ENCODE data around the gene VRK3. TPM values are rescaled to one million over a fixed set of nuclear protein-coding genes. Genes with fewer than 3 reads are reported as not detected.

The VRK3 gene
- polyA plus RNA-seq, 2 of the 4 experiments (the other 2 are of a cell fraction): 35.2 to 37.4 TPM

- peak; percentile 58 to 89 for DNase-seq (ENCODE audit: low read depth in 1 of 2, low spot score in 1 of 2)
- peak; percentile 55 to 61 for ATAC-seq
- 77% methylated on average over 9 of the region's 9 CpGs for WGBS (ENCODE audit: missing lambda C conversion rate)
- no peaks in the 10 kb centered on the region for H3K4me1 ChIP-seq
- H3K4me3 ChIP-seq: no peak overlapping the region
- no peak overlapping the region for H3K27ac ChIP-seq
- peak; percentile 65 for FAIRE-seq
- ChIA-PET POLR2A (no interaction called here), CTCF (interaction anchor here (0.7 to 8.4 kb wide), 10 partner anchors 10 to 149 kb away, joined by 3 to 78 read pairs (median 4); partner anchors contain the start of gene VRK3)
- H3K4me2 ChIP-seq: no peak overlapping the region
- no peaks in the 10 kb centered on the region for H3K9me3 ChIP-seq
- TF ChIP-seq ZFP36 (IDR thresholded peaks at IDR 0.05; ENCODE audit: borderline replicate concordance, partially characterized antibody) (no peak), HDAC2 (IDR thresholded peaks at IDR 0.05) (peak; percentile 82; the same call in 1 of the 2 replicates), RCOR1 (IDR thresholded peaks at IDR 0.05; ENCODE audit: low read depth, low read length) (peak; percentile 90), CBX2 (IDR thresholded peaks at IDR 0.05; ENCODE audit: borderline replicate concordance, low read depth) (no peak), MAFK (IDR thresholded peaks at IDR 0.05; ENCODE audit: partially characterized antibody) (no peak), FOSB (CRISPR knock-in tag; IDR thresholded peaks at IDR 0.05) (peak; percentile 98), HOXB13 (CRISPR knock-in tag; IDR thresholded peaks at IDR 0.05; ENCODE audit: low read depth) (peak; percentile 100), SMC3 (IDR thresholded peaks at IDR 0.05) (no peak), ELK1 (IDR thresholded peaks at IDR 0.05; ENCODE audit: low read depth, low read length) (no peak), EHF (CRISPR knock-in tag; IDR thresholded peaks at IDR 0.05) (peak; percentile 100), RAD21 (conservative IDR thresholded peaks at IDR 0.05 in 1 of 2, IDR thresholded peaks at IDR 0.05 in 1 of 2) (no peak), CEBPB (IDR thresholded peaks at IDR 0.05) (no peak), USF2 (IDR thresholded peaks at IDR 0.05) (no peak), CHD4 (IDR thresholded peaks at IDR 0.05; ENCODE audit: borderline replicate concordance) (no peak), KDM5A (IDR thresholded peaks at IDR 0.05) (no peak), POLR2A (IDR thresholded peaks at IDR 0.05; ENCODE audit: low read length) (no peak), CBX8 (IDR thresholded peaks at IDR 0.05) (no peak), CTCF (IDR thresholded peaks at IDR 0.05) (no peak), JUNB (IDR thresholded peaks at IDR 0.05) (no peak), KDM1A (IDR thresholded peaks at IDR 0.05; ENCODE audit: low read depth) (peak; percentile 48; the same call in 1 of the 2 replicates), HEYL (CRISPR knock-in tag; IDR thresholded peaks at IDR 0.05) (peak; percentile 99), BCL3 (IDR thresholded peaks at IDR 0.05) (no peak), HOXA7 (CRISPR knock-in tag; IDR thresholded peaks at IDR 0.05) (peak; percentile 97), JUN (IDR thresholded peaks at IDR 0.05) (no peak), EHMT2 (IDR thresholded peaks at IDR 0.05; ENCODE audit: low read depth) (peak; percentile 100), ATOH8 (CRISPR knock-in tag; IDR thresholded peaks at IDR 0.05; ENCODE audit: low read depth) (peak; percentile 99), HMGXB4 (CRISPR knock-in tag; IDR thresholded peaks at IDR 0.05; ENCODE audit: borderline replicate concordance) (peak; percentile 95), RNF2 (IDR thresholded peaks at IDR 0.05; ENCODE audit: borderline replicate concordance, low read depth) (no peak), ZC3H11A (IDR thresholded peaks at IDR 0.05) (no peak), HES2 (IDR thresholded peaks at IDR 0.05) (no peak), NR3C1 (IDR thresholded peaks at IDR 0.05) (no peak), RFX5 (IDR thresholded peaks at IDR 0.05) (0 out of 2 replicates have a peak, but pooled peaks have one; percentile 24), TP53 (CRISPR knock-in tag; IDR thresholded peaks at IDR 0.05) (peak; percentile 99), GATA3 (IDR thresholded peaks at IDR 0.05; ENCODE audit: borderline replicate concordance) (no peak), ZNF302 (CRISPR knock-in tag; IDR thresholded peaks at IDR 0.05) (peak; percentile 99), CHD2 (IDR thresholded peaks at IDR 0.05; ENCODE audit: low read length, partially characterized antibody) (no peak)
Observed at GRCh38 chr19:49987159-49987698, 37.9 kb downstream of the VRK3 start.
